SIG-M5 (cell line): Measurements from ENCODE around the gene ADK.
"Not testable (repeated sequence)": the region's sequence is repeated elsewhere in the genome, so short reads cannot be mapped to it uniquely, and the experiment has no call there.

Experiments used
- DNase-seq: peaks from one replicate; lab custom pipeline; 2025; lab: John Stamatoyannopoulos, UW

Gene ADK

GRCh38 chr10:74238516-74238915 lies 87.5 kb downstream of the ADK start:
- DNase-seq, result no peak

DNA sequence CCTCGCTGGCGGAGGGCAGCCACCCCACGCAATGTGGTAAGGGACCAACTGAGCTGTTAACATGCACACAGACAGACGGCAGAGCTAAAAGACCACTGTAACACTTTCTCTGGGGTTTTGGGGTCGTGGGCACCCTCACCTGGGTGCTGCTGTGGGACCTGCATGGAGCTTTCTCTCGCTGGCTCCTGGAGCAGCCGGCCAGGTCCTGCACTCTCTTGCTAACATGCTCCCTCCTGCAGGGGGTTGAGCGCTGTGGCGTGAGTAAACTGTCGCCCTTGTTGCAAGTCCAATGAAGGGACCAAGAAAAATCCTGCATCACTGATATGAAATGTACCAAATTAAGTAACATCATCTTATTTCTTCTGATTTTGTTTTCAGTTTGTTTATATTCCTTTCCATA lies 92.0 kb downstream of the ADK start:
- DNase-seq, result no peak

GRCh38 chr10:74244097-74244685 lies 93.2 kb downstream of the ADK start:
- DNase-seq, result no peak

GRCh38 chr10:74244807-74245206 lies 93.8 kb downstream of the ADK start:
- DNase-seq, result no peak

GRCh38 chr10:74246495-74246894 lies 95.5 kb downstream of the ADK start:
- DNase-seq, result no peak

GRCh38 chr10:74249865-74250264 lies 98.8 kb downstream of the ADK start:
- DNase-seq, result no peak

GRCh38 chr10:74255214-74255613 lies 104.2 kb downstream of the ADK start:
- DNase-seq, result no peak

DNA sequence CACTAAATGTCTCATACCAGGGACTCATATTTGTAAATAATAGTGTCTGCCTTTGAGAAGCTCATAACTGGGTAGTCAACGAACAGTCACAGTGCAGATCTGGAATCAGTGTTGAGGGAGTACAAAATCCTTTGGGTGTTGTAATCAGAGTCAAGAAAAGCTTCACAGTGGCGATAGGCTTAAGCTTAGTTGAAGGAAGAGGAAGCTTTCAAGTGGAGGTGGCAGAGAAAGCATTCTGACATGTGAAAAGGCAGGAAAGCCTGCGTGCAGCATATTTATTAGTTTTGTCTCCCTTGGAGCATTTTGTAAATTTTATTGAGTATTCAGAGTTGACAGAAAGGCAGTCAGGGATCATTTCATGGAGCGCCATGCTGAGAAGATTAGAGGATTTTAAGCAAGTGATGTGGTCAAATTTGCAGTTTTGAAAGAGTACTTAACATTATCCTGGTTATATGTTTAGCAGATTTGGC lies 104.9 kb downstream of the ADK start:
- no peak for DNase-seq

DNA sequence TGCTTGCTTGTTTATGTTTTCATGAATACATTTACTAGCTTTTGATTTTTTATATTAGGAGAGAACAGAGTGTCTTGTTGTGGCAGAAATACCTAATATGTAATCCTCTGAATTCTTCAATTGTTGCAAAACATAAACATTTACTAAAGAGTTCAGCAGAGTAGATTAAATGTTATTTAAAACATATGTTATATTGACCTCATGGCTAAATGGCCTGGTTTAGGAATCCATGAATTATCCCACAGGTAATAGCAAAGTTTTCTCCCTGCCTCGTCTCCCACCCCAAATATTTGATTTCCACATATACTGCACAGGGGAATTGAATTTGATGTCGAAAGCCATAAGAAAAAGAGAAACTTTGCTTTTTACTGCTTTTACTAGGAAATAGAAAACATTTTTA lies 111.8 kb downstream of the ADK start:
- no peak for DNase-seq

DNA sequence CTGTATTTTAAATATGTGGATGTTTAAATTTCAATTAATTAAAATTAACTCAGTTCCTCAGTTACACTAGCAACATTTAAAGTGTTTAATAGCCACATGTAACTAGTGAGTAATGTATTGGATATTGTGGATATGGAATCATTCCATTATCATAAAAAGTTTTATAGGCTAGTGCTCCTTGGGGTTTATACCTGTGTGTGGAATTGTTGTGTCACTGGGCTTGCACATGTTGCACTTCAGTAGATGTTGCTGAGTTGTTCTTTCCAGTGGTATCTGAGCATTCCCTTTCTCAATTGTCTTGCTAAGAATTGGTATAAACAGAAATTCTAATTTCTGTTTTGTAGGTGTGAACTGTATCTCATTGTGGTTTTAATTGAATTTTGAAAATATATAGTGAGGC lies 113.0 kb downstream of the ADK start:
- no peak for DNase-seq

DNA sequence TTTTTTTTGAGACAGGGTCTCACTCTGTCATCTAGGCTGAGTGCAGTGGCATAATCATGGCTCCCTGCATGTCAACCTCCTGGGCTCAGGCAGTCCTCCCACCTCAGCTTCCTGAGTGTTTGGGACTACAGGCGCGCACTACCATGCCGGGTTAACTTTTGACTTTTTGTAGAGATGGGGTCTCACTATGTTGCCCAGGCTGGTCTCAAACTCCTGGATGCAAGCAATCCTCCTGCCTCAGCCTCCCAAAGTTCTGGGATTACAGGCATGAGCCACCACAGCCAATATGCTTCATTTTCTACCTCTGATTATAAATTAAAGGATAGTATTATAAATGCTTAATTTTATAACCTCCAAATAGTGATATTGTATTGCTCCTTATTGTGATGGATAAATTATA lies 121.3 kb downstream of the ADK start:
- DNase-seq, result no peak

GRCh38 chr10:74275755-74276290 lies 124.8 kb downstream of the ADK start:
- no peak for DNase-seq

- DNase-seq, result no peak
These were observed 125.4 kb downstream of the ADK start for GRCh38 chr10:74276416-74276815.

DNA sequence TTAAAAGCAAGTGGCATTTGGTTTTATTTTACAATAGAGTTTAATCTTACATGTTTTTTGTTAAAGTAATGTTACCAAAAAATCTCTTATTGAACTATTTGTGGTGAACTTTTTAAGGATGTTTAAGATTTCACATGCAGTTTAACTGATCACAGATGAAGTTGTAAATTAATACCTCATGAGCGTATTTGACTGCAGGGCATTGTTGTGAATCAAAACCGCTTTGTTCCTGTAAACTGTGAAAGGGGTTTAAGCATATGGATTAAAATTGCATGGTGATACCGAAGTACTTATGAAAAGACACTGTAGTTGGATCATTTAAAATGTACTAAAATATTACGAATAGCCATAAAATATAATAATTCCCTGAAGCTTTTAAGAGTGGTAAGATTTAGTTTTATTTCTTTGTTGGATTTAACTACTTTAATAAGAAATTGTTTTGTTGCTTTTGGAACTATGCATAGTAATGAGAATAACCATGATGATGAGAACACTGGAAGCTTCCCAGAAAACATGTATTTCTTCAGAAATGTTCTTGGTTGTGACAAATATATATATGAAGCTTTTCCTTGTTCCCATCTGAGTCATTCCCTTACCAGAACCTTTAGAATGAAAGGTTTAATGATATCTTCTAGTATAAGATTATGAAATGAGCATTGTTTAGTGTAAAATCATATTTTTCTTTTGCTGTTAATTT lies 131.3 kb downstream of the ADK start:
- DNase-seq, result no peak

GRCh38 chr10:74282848-74283210 lies 131.8 kb downstream of the ADK start:
- DNase-seq, result no peak

GRCh38 chr10:74289188-74289587 lies 138.2 kb downstream of the ADK start:
- DNase-seq, result no peak

DNA sequence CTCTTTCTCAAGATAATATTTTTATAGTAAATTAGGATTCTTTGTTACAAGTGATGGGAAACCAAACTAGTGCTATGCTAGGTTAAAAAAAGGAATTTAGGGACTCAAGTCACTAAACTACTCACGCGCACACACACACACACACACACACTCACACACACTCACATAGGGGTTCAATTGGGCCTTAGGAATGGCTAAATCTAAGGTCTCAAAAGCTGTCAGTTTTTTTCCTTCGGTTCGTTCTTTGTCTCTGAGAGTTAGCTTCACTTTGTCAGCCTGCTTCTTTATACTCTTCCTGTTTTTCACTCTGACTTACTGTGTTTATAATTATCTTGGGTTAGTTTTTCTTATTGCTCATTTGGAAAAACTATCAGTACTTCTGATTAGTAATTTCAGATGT lies 138.9 kb downstream of the ADK start:
- DNase-seq, result no peak

GRCh38 chr10:74290708-74291107 lies 139.7 kb downstream of the ADK start:
- no peak for DNase-seq

DNA sequence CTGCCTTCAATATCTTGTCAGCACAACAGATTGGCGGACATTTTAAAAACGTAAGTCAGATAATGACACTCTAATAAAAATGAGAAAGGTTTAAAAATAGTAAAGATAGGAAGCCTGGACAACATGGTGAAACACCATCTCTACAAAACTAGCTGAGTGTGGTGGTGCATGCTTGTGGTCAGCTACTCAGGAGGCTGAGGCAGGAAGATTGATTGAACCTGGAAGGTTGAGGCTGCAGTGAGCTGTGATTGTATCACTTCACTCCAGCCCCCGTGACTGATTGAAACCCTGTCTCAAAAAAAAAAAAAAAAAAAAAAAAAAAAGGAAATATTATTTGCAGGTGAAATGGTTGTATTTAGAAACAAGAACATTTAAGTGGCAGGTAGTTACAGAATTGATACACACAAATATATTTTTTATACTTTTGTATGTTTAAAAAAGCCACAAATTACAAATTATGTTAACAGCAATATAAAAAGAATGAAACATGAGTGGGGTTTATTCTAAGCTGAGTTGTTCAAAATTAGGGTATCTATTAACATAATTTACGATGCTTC lies 141.9 kb downstream of the ADK start:
- DNase-seq, result no peak

- DNase-seq, result no peak
These were observed 142.8 kb downstream of the ADK start for GRCh38 chr10:74293686-74294371.

GRCh38 chr10:74297389-74298080 lies 146.5 kb downstream of the ADK start:
- DNase-seq, result no peak

DNA sequence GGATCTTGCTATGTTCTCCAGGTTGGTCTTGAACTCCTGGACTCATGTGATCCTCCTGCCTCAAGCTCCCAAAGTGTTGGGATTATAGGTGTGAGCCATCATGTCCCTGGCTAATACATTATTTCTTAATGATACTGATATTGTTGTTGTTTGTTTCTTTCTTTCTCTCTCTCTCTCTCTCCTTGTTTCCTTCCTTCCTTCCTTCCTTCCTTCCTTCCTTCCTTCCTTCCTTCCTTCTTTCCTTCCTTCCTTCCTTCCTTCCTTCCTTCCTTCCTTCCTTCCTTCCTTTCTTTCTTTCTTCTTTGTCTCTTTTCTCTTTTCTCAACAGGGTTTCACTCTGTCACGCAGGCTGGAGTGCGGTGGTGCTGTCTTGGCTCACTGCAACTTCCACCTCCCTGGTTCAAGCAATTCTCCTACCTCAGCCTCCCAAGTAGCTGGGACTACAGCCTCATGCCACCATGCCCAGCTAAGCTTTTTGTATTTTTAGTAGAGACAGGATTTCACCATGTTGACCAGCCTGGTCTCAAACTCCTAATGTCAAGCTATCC lies 149.1 kb downstream of the ADK start:
- DNase-seq, result not testable (repeated sequence)
